ENCODE results near the gene DGCR2.

DNA sequence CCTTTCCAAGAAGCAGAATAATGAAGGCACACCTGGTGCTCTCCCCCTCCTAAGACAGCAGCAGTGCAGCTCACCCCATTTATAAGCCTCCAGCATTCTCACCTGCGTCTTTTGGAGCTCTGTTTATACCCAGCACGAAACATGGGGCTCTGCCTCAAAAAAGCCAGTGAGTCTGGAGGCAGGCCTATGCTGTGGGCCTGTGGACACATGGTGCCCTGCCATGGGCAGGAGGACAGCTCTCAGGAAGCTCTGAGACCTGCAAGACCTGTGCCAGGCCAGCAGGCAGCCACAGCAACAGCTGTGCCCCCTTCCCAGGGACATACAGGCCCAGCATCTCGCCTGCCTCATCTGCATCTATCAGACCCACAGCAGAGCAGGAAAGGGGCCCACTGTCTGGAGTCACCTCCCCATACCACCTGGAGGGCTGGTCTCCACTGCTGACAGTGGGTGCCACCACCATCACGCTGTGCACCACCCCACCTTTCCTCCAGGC lies 64.2 kb downstream of the DGCR2 start:
- TF ChIP-seq, protein P1, sequence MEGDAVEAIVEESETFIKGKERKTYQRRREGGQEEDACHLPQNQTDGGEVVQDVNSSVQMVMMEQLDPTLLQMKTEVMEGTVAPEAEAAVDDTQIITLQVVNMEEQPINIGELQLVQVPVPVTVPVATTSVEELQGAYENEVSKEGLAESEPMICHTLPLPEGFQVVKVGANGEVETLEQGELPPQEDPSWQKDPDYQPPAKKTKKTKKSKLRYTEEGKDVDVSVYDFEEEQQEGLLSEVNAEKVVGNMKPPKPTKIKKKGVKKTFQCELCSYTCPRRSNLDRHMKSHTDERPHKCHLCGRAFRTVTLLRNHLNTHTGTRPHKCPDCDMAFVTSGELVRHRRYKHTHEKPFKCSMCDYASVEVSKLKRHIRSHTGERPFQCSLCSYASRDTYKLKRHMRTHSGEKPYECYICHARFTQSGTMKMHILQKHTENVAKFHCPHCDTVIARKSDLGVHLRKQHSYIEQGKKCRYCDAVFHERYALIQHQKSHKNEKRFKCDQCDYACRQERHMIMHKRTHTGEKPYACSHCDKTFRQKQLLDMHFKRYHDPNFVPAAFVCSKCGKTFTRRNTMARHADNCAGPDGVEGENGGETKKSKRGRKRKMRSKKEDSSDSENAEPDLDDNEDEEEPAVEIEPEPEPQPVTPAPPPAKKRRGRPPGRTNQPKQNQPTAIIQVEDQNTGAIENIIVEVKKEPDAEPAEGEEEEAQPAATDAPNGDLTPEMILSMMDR (IDR thresholded peaks at IDR 0.05; ENCODE audit: low read depth, low read length): no peak
- no peak for TF ChIP-seq EZH2phosphoT487 (IDR thresholded peaks at IDR 0.05; ENCODE audit: low read depth)

Measured in OCI-LY3 (cell line).